NCI-H1092 (cell line): ENCODE measurements around the gene C19orf53.
A peak's percentile ranks its signal among the peaks of the same experiment; 100 is the strongest.
"Not testable (repeated sequence)": the region's sequence is repeated elsewhere in the genome, so short reads cannot be mapped to it uniquely, and the experiment has no call there.

Source experiments
- DNase-seq: peaks from one replicate; lab custom pipeline; 2025; lab: John Stamatoyannopoulos, UW

Gene C19orf53

GRCh38 chr19:13764101-13764807 lies 10.0 kb upstream of the C19orf53 start, which contains the start of gene MRI1:
Gene MRI1, plus strand, starts transcription at chr19:13764522. Its CDS starts 67 bp downstream, at chr19:13764589.
- DNase-seq, result peak; percentile 65

DNA sequence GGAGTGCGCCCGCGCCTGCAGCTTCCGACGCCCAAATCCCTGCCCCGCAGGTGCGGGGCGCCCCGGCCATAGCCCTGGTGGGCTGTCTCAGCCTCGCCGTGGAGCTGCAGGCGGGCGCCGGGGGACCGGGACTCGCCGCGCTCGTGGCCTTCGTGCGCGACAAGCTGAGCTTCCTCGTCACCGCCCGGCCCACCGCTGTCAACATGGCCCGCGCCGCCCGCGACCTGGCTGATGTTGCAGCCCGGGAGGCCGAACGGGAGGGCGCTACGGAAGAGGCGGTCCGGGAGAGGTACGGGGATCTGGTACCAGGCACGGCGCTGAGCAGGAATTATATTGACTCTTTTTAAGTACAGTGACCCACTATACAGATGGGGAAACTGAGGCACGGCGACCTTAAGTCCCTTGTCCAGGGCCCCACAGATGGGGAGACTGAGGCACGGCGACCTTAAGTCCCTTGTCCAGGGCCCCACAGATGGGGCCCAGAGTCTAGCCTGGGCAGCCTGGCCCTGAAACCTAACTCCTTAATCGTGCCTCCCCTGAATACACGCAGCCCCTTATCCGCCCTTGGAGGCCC lies 9.3 kb upstream of the C19orf53 start:
- no peak for DNase-seq

GRCh38 chr19:13765395-13766094 lies 8.7 kb upstream of the C19orf53 start:
- DNase-seq, result no peak

GRCh38 chr19:13766095-13766481 lies 8.2 kb upstream of the C19orf53 start:
- no peak for DNase-seq

DNA sequence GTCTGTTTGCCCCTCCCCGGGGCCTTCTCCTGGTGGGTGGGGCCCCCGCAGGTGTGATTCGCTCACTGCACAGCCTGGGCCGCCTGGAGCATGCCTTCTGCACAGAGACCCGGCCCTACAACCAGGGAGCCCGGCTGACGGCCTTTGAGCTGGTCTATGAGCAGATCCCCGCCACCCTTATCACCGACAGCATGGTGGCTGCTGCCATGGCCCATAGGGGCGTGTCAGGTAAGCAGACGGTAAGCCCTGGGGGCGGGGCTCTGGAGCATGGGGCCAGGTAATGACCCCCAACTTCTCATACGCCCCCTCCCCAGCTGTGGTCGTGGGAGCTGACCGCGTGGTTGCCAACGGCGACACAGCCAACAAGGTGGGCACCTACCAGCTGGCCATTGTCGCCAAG lies 5.7 kb upstream of the C19orf53 start:
- DNase-seq, result no peak

GRCh38 chr19:13770013-13770635 lies 4.1 kb upstream of the C19orf53 start:
- DNase-seq, result no peak

DNA sequence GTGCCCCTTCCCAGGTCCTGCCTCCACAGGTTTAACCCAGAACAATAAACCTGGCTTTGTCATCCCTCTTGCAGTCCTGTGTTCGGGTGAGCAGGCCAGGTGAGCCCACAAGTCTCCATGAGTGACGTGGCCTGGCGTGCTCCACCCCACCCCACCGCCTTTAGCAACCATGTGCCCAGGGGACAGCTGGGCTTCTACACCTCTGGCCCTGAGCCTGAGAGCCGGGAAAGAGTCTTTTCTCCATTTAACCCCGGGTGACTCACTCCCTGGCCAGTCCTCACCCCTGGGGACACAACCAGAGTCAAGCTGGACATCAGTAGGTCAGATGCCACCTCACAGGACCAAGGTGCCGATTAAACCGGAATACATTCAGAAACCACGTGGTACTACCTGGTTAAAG lies 4.1 kb downstream of the C19orf53 start:
- no peak for DNase-seq

- no peak for DNase-seq
These were observed 4.6 kb downstream of the C19orf53 start for GRCh38 chr19:13778847-13779246.

GRCh38 chr19:13779794-13780193 lies 5.5 kb downstream of the C19orf53 start:
- not testable (repeated sequence) for DNase-seq

DNA sequence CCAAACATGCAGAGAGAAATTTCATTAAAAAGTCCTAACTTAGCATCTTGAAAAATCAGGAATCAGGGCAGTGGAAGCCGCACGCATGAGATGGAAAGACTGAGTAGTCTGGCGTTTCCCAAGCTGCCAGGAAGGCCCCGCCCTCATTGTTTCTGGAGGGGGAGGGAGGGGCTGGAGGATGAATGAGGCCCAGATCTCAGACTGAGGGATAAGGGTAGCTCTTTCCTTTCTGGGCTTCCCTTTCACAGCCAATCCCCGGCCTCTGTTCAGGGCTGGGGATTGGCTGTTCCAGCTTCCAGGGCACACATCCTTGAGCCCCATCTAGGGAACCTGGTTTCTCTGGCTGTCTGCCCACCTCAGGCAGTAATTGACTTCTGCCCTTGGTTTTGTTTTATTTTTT lies 7.3 kb downstream of the C19orf53 start:
- peak; percentile 18 for DNase-seq

GRCh38 chr19:13782537-13782936 lies 8.3 kb downstream of the C19orf53 start:
- DNase-seq, result no peak

DNA sequence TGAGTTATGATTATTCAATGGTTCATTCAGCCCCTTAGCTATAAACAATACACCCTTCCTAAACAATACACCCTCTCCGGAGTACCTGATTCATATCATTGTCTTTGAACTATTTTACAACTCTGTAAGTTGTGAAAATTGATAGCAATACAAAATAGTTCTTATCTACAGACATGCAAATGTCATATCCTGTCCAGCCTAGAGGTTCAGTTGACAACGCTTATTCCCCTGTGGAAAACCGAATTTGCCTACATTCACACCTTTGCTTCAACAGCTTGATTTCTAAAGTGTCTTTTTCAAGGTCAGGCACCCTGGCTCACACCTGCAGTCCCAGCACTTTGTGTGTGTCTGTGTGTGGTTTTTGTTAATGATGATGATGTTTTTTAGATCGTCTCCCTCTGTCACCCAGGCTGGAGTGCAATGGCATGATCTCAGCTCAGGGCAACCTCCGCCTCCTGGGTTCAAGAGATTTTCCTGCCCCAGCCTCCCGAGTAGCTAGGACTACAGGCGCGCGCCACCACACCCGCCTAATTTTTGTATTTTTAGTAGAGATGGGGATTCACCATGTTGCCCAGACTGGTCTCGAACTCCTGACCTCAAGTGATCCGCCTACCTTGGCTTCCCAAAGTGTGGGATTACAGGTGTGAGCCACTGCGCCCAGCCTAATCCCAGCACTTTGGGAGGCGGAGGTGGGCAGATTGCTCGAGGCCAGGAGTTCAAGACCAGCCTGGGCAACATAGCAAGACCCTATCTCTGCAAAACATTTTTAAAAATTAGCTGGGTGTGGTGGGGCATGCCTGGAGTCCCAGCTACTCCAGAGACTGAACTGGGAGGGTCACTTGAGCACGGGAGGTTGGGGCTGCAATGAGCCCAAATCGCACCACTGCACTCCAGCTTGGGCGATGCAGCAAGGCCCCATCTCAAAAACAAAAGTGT lies 9.6 kb downstream of the C19orf53 start:
- no peak for DNase-seq

GRCh38 chr19:13784731-13785452 lies 10.6 kb downstream of the C19orf53 start:
- DNase-seq, result peak; percentile 68

GRCh38 chr19:13788991-13789390 lies 14.7 kb downstream of the C19orf53 start:
- no peak for DNase-seq

- DNase-seq, result no peak
These were observed 16.1 kb downstream of the C19orf53 start for GRCh38 chr19:13790354-13790753.

DNA sequence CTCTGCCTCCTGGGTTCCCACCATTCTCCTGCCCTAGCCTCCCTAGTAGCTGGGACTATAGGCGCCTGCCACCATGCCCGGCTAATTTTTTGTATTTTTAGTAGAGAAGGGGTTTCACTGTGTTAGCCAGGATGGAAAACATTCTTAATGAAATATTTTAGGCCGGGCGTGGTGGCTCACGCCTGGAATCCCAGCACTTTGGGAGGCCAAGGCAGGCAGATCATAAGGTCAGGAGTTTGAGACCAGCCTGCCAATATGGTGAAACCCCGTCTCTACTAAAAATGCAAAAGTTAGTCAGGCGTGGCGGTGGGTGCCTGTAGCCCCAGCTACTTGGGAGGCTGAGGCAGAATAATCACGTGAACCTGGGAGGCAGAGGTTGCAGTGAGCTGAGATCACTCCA lies 19.1 kb downstream of the C19orf53 start:
- DNase-seq, result not testable (repeated sequence)

- no peak for DNase-seq
These were observed 20.1 kb downstream of the C19orf53 start for GRCh38 chr19:13794398-13794756.

DNA sequence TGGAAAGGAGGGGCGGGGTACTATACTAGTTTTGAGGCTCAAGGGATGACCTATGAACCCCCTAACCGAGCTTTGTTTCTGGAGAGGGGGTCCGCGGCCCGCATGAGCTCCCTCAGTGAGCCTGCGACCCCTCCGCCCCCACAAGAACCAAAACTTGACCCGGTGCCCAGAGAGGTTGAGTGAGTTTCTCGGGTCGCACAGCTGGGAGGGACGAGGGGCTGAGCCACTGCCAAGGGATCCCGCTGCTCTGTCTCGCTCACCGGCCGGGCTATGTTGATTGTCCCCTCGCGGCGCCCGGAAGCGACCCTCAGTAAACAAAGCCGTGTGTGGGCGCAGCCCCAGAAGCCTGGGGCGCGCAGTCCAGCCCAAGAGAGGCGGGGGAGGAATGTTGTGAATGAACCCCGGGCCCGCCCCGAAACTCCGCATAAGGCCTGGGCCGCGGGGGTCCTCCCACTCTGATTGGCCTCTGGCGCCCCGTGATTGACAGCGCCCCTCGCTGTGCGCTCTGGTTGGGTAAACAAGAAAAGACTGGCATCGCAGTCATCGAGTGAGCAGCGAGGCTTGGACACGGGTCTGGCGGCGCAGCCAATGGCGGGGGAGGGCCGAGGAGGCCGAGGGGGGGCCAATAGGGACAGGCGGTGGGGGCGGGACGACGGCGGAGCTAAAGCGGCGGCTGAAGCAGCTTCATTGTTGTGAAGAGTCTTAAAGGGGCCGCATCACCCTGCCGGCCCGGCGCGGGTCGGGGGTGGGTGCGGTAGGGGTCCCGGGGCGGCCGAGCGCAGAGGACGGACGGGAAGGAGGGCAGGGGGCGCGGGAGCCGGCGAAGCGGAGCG lies 20.7 kb downstream of the C19orf53 start, which contains the start of gene ZSWIM4:
TSS of gene ZSWIM4 (plus strand) at position 687 of the 833 bp plus-strand sequence. CDS start 206 bp downstream, outside the sequence.
- peak; percentile 99 for DNase-seq

DNA sequence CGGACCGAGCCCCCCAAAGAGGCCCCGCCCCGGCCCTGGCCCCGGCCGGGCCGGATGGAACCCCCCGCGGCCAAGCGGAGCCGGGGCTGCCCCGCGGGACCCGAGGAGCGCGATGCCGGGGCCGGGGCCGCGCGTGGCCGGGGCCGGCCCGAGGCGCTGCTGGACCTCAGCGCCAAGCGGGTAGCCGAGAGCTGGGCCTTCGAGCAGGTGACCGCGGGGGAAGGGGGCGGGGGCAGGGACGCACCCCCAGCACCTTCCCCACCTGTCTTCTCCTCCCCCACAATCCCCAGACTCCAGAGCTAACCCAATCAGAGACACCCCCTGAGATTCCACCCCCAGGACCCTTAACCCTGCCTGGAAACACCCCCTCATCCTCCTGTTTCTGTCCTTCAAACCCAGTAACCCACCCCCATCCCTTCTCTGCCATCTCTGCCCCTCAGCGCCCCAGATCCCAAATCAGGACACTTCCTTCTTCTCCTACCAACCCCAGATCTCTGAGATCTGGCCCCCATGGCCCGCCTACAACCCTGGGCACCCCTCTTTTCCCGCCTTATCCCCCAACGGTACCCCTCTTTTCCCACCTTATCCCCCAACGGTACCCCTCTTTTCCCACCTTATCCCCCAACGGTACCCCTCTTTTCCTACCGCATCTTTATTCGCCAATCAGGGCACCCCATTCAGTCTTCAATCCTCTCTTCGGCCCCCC lies 21.5 kb downstream of the C19orf53 start:
- no peak for DNase-seq
